NCI-H1417 (cell line): ENCODE data around the gene TDP2.
"Not testable (repeated sequence)": the region's sequence is repeated elsewhere in the genome, so short reads cannot be mapped to it uniquely, and the experiment has no call there.

Experiments used
- DNase-seq, 3 experiments: peaks; one replicate each; lab custom pipeline; 2025; lab: John Stamatoyannopoulos, UW

The TDP2 gene

GRCh38 chr6:24680582-24680981, 13.9 kb upstream of the TDP2 start:
- DNase-seq, result no peak

GRCh38 chr6:24678792-24679352, 12.2 kb upstream of the TDP2 start:
- not testable (repeated sequence) for DNase-seq

- peak in 1 of 3 experiments; percentile 30 for DNase-seq
Observed at GRCh38 chr6:24673625-24674024, 6.9 kb upstream of the TDP2 start.

- DNase-seq, result no peak
Observed at GRCh38 chr6:24672620-24673182, 6.0 kb upstream of the TDP2 start.

GRCh38 chr6:24671077-24671476, 4.4 kb upstream of the TDP2 start:
- not testable (repeated sequence) for DNase-seq

- DNase-seq, result peak in 1 of 3 experiments; percentile 8
Observed at GRCh38 chr6:24670492-24670891, 3.8 kb upstream of the TDP2 start.

GRCh38 chr6:24668997-24669361, 2.3 kb upstream of the TDP2 start:
- DNase-seq, result no peak

GRCh38 chr6:24668066-24668996, 1.6 kb upstream of the TDP2 start:
- not testable (repeated sequence) for DNase-seq

- DNase-seq, result peak in 1 of 3 experiments; percentile 21
Observed at GRCh38 chr6:24667378-24667803, 692 bp upstream of the TDP2 start.

- peak in 2 of 3 experiments; percentile 67 to 79 for DNase-seq
Observed at GRCh38 chr6:24666097-24666640, 530 bp downstream of the TDP2 start.

- no peak for DNase-seq
Observed at GRCh38 chr6:24664046-24664987, 2.4 kb downstream of the TDP2 start.

- peak in 1 of 3 experiments; percentile 2 for DNase-seq
Observed at GRCh38 chr6:24663189-24663588, 3.5 kb downstream of the TDP2 start.

GRCh38 chr6:24662236-24662635, 4.5 kb downstream of the TDP2 start:
- no peak for DNase-seq

GRCh38 chr6:24661759-24662158, 4.9 kb downstream of the TDP2 start:
- not testable (repeated sequence) for DNase-seq

- DNase-seq, result no peak
Observed at GRCh38 chr6:24660105-24660504, 6.6 kb downstream of the TDP2 start.

- DNase-seq, result no peak
Observed at GRCh38 chr6:24659561-24659960, 7.1 kb downstream of the TDP2 start.

GRCh38 chr6:24658573-24659560, 7.8 kb downstream of the TDP2 start:
- DNase-seq, result no peak

- DNase-seq, result no peak
Observed at GRCh38 chr6:24655215-24655614, 11.5 kb downstream of the TDP2 start.

GRCh38 chr6:24650365-24650764, 16.3 kb downstream of the TDP2 start:
- DNase-seq, result no peak

- no peak for DNase-seq
Observed at GRCh38 chr6:24649691-24650090, 17.0 kb downstream of the TDP2 start.
